Right lobe of liver (tissue), 6 donors: ENCODE measurements around the gene CREM. TPM values are rescaled to one million over a fixed set of nuclear protein-coding genes. Genes with fewer than 3 reads are reported as not detected.

Experiments
- ATAC-seq, 4 donors: fragments of 200-7000 bp; cut with Tn5 transposase; one replicate each; pipeline ENCODE4 v1.9.1; 2020; ENCODE audit warnings: mild to moderate bottlenecking in 4 of 4, moderate library complexity in 4 of 4
- DNase-seq, 3 donors: peaks; one replicate each; pipeline ENCODE4 v3.0.0-alpha.2; 2020
- H3K27ac ChIP-seq, 3 donors: fragments of 200-600 bp; one replicate each; pipeline ENCODE4 v1.8.0; 2022
- H3K27me3 ChIP-seq, 2 donors: fragments of 200-600 bp; one replicate each; pipeline ENCODE4 v1.8.0; 2022
- H3K36me3 ChIP-seq, 4 donors: fragments of 200-600 bp; sonication (generic) in 1 of 4; one replicate each; pipeline versions ENCODE4 v1.5.1 to v1.8.0; 2017 to 2022; ENCODE audit warnings: control low read depth in 1 of 4
- H3K4me1 ChIP-seq, 4 donors: fragments of 200-600 bp; sonication (generic) in 1 of 4; one replicate each; pipeline versions ENCODE4 v1.5.1 to v1.8.0; 2017 to 2022; ENCODE audit warnings: control low read depth in 1 of 4
- H3K4me3 ChIP-seq, 3 donors: fragments of 200-600 bp; one replicate each; pipeline ENCODE4 v1.8.0; 2022
- H3K9me3 ChIP-seq, 4 donors: fragments of 200-600 bp; sonication (generic) in 1 of 4; one replicate each; pipeline versions ENCODE4 v1.5.1 to v1.8.0; 2017 to 2022; ENCODE audit warnings: control low read depth in 1 of 4
- CTCF ChIP-seq, 4 donors: fragments of 200-600 bp in 3 of 4; fragments of 450-650 bp in 1 of 4; IDR thresholded peaks; one replicate each; pipeline versions ENCODE4 v1.5.1 to v1.8.0; 2016 to 2022; ENCODE audit warnings: antibody characterized with exemption in 4 of 4, mild to moderate bottlenecking in 2 of 4
- POLR2A ChIP-seq: fragments of 450-650 bp; IDR thresholded peaks from one replicate; pipeline ENCODE4 v1.6.1; 2017; ENCODE audit warnings: antibody characterized with exemption, mild to moderate bottlenecking
- WGBS: methylation state at CpG from one replicate; pipeline ENCODE4 v1.1.6; 2018; ENCODE audit warnings: low coverage, low lambda C conversion rate; ENCODE audit not compliant: insufficient coverage; ENCODE audit errors: missing lambda C conversion rate; 5-methylcytosine and 5-hydroxymethylcytosine counted together
- intact Hi-C, 2 donors: fragments of 100-400 bp; cut with DNase I; formaldehyde crosslinking; loops; one replicate each; pipeline versions ENCODE4 v1.11.2 to v1.14.1; 2022
- total RNA-seq, 6 experiments: library from RNA; depleted of rRNA in 2 of 6; stranded (reverse); fragments of >200 nt in 2 of 6; fragmentation: NEBNext Ultra II Directional in 3 of 6; extraction: Animal tissue kit (Norgen Biotek cat#: 25700) in 3 of 6; gene quantifications; one replicate each; pipeline versions ENCODE4 v1.1.0 to v1.2.4, GENCODE V29; 2016 to 2023
- donor health status: DM: no; HTN: yes; CAD: no.
- donor health status: DM: no; HTN: no; CAD: no.
- donor health status: DM: no; HTN: no; CAD: no.
- donor health status: DM: no; HTN: yes; CAD: no.
- donor health status: DM: no; HTN: yes; CAD: no.

Gene CREM
- total RNA-seq, 6 experiments from 2014 or later = 16.3 to 34.1 (median 22.9) TPM

GRCh38 chr10:35089611-35090161, 37.0 kb upstream of the CREM start:
- Histone ChIP-seq H3K4me1 (peaks cover 0 to 25% (median 11%) of the 10 kb centered on the region in 4 donors), H3K27ac (peak overlapping the region; percentile 88 to 93 (median 91)), H3K27me3 (no peaks in the 10 kb centered on the region), H3K4me3 (peak overlapping the region; percentile 75 to 89 (median 80)), H3K9me3 (no peaks in the 10 kb centered on the region), H3K36me3 (no peaks in the 10 kb centered on the region)
- 0% methylated on average over 15 of the region's 27 CpGs for WGBS
- intact Hi-C loops = no loop called here
- TF ChIP-seq POLR2A (no peak), CTCF (IDR thresholded peaks at IDR 0.05) (no peak)
- no peak for DNase-seq
- peak; percentile 16 to 37 (median 28) for ATAC-seq

GRCh38 chr10:35090162-35090954, 36.3 kb upstream of the CREM start, which contains the start of gene CUL2:
Gene CUL2, minus strand, starts transcription at chr10:35090341. Its CDS starts 19,024 bp downstream, at chr10:35071317.
- intact Hi-C loops = no loop called here
- WGBS = 0% methylated on average over 16 of the region's 59 CpGs
- H3K4me1 ChIP-seq = peaks cover 0 to 23% (median 9%) of the 10 kb centered on the region in 4 donors
- no peaks in the 10 kb centered on the region for H3K9me3 ChIP-seq
- peak within 1 kb of the TSS; percentile 75 to 89 (median 80) for H3K4me3 ChIP-seq
- peak within 1 kb of the TSS; percentile 88 to 93 (median 91) for H3K27ac ChIP-seq
- peak; percentile 87 to 92 (median 91) for DNase-seq
- peak; percentile 94 to 98 (median 96) for ATAC-seq
- no peaks in the 10 kb centered on the region for H3K27me3 ChIP-seq
- no peaks in the 10 kb centered on the region for H3K36me3 ChIP-seq
- peak in 1 of 4 donors; percentile 4 for TF ChIP-seq CTCF (IDR thresholded peaks at IDR 0.05)
- peak; percentile 38 for TF ChIP-seq POLR2A

GRCh38 chr10:35091994-35092790, 34.5 kb upstream of the CREM start:
- Histone ChIP-seq H3K4me1 (peaks cover 0 to 21% (median 9%) of the 10 kb centered on the region in 4 donors), H3K4me3 (no peak overlapping the region), H3K27ac (no peak overlapping the region), H3K27me3 (no peaks in the 10 kb centered on the region), H3K36me3 (no peaks in the 10 kb centered on the region), H3K9me3 (no peaks in the 10 kb centered on the region)
- no peak for ATAC-seq
- 98% methylated on average over 8 of the region's 11 CpGs for WGBS
- TF ChIP-seq CTCF (IDR thresholded peaks at IDR 0.05) = no peak
- DNase-seq = no peak
- intact Hi-C loops = no loop called here

GRCh38 chr10:35092851-35093250, 33.8 kb upstream of the CREM start:
- H3K36me3 ChIP-seq = no peaks in the 10 kb centered on the region
- 50% methylated on average over 1 of the region's 1 CpG for WGBS
- intact Hi-C loops = no loop called here
- ATAC-seq = no peak
- TF ChIP-seq POLR2A = no peak
- H3K4me3 ChIP-seq = no peak overlapping the region
- no peaks in the 10 kb centered on the region for H3K9me3 ChIP-seq
- no peak for DNase-seq
- no peaks in the 10 kb centered on the region for H3K27me3 ChIP-seq
- H3K4me1 ChIP-seq = peaks cover 0 to 16% (median 9%) of the 10 kb centered on the region in 4 donors
- no peak overlapping the region for H3K27ac ChIP-seq
